ENCODE results near the gene SYTL3. TPM values are rescaled to one million over a fixed set of nuclear protein-coding genes. Genes with fewer than 3 reads are reported as not detected.

The SYTL3 gene
- total RNA-seq, 1 experiment from 2014 or later, result 1.2 TPM

DNA sequence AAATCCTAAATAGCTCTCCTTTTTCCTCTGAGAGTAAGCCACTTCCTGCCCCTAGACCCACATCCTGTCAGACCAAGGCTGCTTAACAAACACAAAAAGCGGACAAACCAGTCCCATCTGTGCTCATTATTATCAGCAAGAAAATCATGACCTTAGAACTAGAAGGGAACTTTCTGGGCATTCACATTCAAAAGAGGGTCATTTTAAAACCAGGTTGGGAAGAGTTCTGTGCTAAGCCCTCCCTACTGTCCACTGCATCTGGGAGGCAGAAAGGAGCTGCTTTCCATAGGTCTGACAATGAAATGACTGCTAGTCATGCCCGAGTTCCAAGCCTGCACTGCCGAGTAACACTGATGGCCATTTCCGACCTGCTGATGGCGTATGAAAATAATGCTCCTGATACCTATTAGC lies 153.9 kb downstream of the SYTL3 start:
- no peaks in the 10 kb centered on the region for H3K27me3 ChIP-seq (ENCODE audit: control insufficient read depth, insufficient read depth, low read length)
- H3K4me3 ChIP-seq (ENCODE audit: insufficient read depth, low read depth, low read length), result no peak overlapping the region
- H3K36me3 ChIP-seq (replicated peaks; ENCODE audit: control insufficient read depth, insufficient read depth, low read length), result peaks cover 4% of the 10 kb centered on the region
- no peak for DNase-seq

DNA sequence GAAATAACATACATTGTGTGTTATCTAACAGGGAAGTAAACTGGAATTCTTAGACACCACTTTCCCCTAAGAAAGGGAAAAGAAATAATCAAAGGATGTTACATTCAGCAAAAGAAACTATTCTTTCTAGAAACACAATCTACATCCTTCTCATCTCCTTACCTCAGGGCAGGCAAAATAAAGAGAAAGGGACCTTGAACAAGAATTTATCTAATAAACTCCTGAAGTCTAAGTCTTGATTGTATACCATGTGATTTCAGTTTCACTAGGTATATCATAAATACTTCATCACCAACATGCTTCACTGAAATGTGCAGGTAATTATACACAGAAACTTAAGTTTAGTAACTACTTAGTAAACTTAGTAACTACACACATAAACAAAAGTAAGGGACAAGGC lies 154.4 kb downstream of the SYTL3 start:
- Histone ChIP-seq H3K27me3 (ENCODE audit: control insufficient read depth, insufficient read depth, low read length) (no peaks in the 10 kb centered on the region), H3K4me3 (ENCODE audit: insufficient read depth, low read depth, low read length) (no peak overlapping the region), H3K36me3 (replicated peaks; ENCODE audit: control insufficient read depth, insufficient read depth, low read length) (peaks cover 4% of the 10 kb centered on the region)
- DNase-seq, result no peak

DNA sequence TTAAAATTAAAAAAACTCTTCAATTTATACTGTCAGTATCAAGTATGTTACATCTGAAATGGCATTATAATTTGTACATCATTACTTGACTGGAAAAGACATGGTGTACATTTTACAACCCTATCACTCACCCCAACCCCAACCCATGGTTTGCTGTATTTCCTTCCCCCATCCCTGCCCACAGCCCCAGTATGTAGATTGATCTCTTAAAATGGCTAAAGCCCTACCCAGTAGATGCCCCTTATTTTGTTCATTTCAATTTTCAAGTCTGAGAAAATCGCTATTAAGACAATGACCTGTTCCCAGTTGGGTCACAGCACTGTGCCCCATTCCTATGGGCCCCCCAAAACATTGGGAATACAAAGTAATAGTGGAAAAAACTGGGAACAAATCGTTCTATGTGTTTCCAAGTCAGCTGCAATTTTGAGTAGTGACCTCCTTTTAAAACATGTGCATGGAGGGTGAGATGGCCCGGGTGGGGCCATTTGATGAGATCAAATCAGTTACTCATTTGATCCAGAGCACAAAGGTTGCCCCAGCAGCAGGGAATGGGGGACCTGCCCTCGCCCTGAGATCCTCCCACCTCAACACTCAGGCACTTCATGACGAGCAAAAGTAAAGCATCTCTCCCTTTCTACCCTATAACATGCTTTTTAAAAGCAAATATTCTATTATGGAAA lies 156.0 kb downstream of the SYTL3 start:
- no peaks in the 10 kb centered on the region for H3K27me3 ChIP-seq (ENCODE audit: control insufficient read depth, insufficient read depth, low read length)
- peaks cover 4% of the 10 kb centered on the region for H3K36me3 ChIP-seq (replicated peaks; ENCODE audit: control insufficient read depth, insufficient read depth, low read length)
- DNase-seq, result no peak
- H3K4me3 ChIP-seq (ENCODE audit: insufficient read depth, low read depth, low read length), result no peak overlapping the region

DNA sequence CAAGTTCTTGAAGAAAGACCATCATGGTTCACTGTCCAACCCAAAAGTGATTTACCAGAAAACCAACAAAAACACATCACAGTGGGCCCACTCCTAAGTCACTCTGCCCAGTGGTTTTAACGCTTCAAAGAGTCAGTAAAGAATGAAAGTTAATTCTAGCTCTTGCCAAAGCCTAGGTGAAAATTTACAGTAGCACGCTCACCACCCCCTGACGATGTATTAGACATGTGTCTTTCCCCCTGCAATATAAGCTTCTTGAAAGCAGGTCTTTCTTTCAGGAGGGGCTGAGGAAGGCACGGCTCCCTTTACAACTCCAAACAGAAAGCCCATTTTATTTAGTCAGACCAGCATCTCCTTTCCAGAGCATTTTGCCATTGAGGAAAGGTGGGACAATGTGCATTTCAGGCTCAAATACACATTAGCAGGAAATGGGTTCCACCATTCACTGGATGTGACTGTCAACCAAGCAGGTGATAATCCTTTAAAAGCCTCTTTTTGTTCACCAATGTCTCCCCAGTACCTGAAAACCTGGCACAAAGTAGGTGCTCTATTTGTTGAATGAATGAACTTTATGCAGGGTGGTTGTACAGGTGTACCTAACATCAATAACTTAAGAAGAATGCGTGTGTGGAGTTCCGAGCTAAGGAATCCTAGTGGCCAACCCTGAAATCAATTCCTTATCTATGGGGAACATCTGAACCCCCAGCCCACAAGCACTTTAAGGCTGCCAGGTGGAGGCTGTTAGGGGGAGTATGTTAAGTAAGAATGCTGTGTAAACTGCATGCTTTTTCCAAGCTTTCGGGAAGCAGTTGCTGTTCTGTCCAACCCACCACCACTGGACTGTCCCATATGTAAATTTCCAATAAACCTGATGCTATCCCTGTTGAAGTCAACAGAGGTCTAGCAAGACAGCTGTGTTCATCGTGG lies 157.9 kb downstream of the SYTL3 start:
- DNase-seq, result no peak
- no peak overlapping the region for H3K4me3 ChIP-seq (ENCODE audit: insufficient read depth, low read depth, low read length)
- no peaks in the 10 kb centered on the region for H3K27me3 ChIP-seq (ENCODE audit: control insufficient read depth, insufficient read depth, low read length)
- H3K36me3 ChIP-seq (replicated peaks; ENCODE audit: control insufficient read depth, insufficient read depth, low read length), result peaks cover 7% of the 10 kb centered on the region

DNA sequence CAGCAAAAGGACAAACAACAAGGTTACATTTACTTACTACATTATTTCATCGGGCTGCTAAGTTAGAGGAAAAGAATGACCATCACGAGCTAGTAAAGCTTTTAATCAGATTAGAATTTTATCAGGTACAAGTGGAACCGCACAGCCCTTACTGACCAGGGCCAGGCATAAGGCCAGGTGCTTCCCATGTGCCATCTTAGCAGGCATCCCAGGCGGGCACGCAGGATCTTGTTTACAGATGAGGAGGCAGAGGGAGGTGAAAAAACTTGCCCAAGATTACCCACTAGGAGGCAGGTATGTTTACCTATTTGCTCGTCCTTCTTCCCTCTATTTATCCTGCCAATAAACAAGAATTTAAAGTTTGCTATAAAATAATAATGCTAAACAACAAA lies 158.6 kb downstream of the SYTL3 start:
- Histone ChIP-seq H3K4me3 (ENCODE audit: insufficient read depth, low read depth, low read length) (no peak overlapping the region), H3K36me3 (replicated peaks; ENCODE audit: control insufficient read depth, insufficient read depth, low read length) (peaks cover 11% of the 10 kb centered on the region), H3K27me3 (ENCODE audit: control insufficient read depth, insufficient read depth, low read length) (no peaks in the 10 kb centered on the region)
- DNase-seq, result no peak

DNA sequence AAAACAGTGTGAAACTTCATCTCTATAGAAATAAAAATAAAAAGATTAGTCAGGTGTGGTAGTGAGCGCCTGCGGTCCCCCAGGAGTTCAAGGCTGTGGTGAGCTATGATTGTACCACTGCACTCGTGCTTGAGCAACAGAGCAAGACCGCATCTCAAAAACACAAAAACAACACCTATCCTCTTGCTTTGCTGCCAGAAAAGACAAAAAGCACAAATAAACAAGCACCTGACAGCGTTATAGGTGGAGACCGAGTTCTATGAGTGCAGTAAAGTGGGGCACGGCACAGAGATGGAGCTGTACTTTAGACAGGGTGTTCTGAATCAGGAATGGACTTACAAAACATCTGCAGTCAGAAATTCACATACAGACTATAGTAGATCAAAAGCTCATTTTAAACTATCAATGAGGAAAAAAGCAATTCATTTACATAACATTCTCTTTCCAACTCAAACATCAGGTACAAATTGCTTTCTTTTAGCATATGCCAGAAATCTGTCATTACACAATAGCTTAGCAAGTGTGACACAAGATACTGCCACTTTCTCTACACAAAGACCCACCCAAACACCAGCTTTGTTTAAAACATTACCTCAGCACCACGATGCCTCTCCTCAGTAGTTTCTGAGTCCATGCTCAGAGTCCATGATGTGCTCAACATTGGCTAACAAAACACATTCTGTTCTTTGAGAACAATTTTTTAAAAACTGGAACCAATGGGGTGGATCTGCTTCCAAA lies 159.3 kb downstream of the SYTL3 start:
- Histone ChIP-seq H3K27me3 (ENCODE audit: control insufficient read depth, insufficient read depth, low read length) (no peaks in the 10 kb centered on the region), H3K36me3 (replicated peaks; ENCODE audit: control insufficient read depth, insufficient read depth, low read length) (peaks cover 15% of the 10 kb centered on the region), H3K4me3 (ENCODE audit: insufficient read depth, low read depth, low read length) (no peak overlapping the region)
- DNase-seq, result no peak

DNA sequence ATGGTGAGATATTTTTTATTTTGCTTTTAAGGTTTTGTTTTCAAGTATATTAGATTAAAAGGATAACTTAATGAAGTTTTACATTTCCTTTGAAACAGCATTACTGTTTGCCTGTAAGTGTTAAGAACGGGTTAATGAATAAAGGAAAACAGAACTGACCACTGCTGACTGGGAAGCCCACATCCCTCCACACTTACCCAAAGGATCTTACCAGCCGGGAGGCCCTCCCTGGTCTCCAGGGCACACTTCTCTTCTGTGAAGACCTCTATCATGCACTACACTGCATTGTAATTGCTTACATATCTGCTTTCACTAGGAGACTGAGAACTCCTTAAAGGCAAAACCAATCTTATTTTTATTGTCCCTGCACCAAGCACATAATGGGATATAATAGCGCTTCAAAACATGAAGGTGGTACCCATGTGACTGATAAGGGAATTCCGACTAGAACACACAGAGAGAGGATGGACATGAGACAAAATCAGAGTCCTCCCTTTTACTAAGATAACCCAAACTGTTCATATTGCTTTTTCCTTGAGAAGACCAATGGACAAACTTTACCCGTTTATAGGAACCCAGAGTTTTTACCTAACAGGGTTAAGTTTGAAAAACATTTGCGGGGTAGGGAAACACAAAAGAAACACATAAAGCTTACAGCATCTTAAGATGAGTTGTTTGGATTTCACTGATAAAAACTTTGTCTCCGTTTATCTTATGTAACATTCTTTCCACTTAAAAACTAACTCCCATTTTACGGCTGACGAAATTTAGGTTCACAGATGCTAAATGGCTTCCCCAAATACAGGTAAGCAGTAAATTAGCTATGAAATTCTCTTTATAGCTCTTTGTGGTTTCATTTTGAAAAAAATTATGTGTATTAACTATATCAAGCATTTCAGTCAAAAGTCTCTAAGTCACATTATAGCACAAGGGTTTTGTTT lies 160.6 kb downstream of the SYTL3 start:
- H3K4me3 ChIP-seq (ENCODE audit: insufficient read depth, low read depth, low read length), result no peak overlapping the region
- H3K36me3 ChIP-seq (replicated peaks; ENCODE audit: control insufficient read depth, insufficient read depth, low read length), result peaks cover 23% of the 10 kb centered on the region
- no peak for DNase-seq
- H3K27me3 ChIP-seq (ENCODE audit: control insufficient read depth, insufficient read depth, low read length), result no peaks in the 10 kb centered on the region

DNA sequence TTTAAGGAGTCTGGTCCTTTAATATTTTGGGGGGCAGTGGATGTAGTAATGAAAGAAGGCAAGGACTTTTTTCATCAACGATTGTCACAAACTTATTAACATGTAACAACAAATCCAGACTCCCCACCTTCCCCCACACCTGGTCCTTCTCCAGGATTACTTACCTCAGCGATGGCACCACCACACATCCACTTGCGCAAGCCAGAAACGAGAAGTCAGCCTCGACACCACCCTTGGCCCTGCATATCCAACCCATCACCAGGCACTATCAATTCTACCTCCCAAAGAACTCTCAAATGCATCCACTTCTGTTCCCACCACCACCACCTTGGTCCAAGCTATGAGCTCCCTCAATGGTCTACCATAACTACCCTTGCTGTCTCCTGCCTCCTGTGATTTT lies 162.8 kb downstream of the SYTL3 start:
- Histone ChIP-seq H3K27me3 (ENCODE audit: control insufficient read depth, insufficient read depth, low read length) (no peaks in the 10 kb centered on the region), H3K4me3 (ENCODE audit: insufficient read depth, low read depth, low read length) (no peak overlapping the region), H3K36me3 (replicated peaks; ENCODE audit: control insufficient read depth, insufficient read depth, low read length) (peaks cover 30% of the 10 kb centered on the region)
- DNase-seq, result no peak

DNA sequence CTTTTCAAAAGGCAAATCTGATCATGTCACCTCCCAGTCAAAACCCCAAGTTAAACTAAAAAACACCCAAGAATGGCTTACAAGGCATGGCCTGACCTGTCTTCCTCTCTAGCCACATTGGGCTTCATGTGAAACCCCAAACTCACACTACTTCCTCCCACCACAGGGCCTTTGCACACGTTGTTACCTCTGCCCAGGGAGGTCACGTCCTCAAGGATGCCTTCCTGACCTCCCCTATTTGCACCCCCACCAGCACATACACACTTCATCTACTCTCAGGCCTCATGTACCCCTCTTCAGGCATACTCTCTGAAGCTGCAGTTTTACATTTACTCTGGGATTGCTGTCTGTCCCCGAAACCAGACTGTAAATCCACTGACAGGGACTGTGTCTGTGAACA lies 163.2 kb downstream of the SYTL3 start:
- Histone ChIP-seq H3K27me3 (ENCODE audit: control insufficient read depth, insufficient read depth, low read length) (no peaks in the 10 kb centered on the region), H3K4me3 (ENCODE audit: insufficient read depth, low read depth, low read length) (no peak overlapping the region), H3K36me3 (replicated peaks; ENCODE audit: control insufficient read depth, insufficient read depth, low read length) (peaks cover 30% of the 10 kb centered on the region)
- DNase-seq, result no peak

Other genes with a start within 250 kb of the SYTL3 start
- gene TMEM181, start 90.0 kb upstream of the SYTL3 start, total RNA-seq (2014; rRNA removed; shearing (Covaris generic)), result 14.5 and 19.3 TPM in 2 replicates
- 59.9 and 67.6 TPM in 2 replicates for gene DYNLT1, start 5.3 kb upstream of the SYTL3 start, total RNA-seq (2014; rRNA removed; shearing (Covaris generic))
- 203 and 216 TPM in 2 replicates for gene EZR, start 169.3 kb downstream of the SYTL3 start, total RNA-seq (2014; rRNA removed; shearing (Covaris generic))

Measured in H7 (cell line).